Prostate gland (tissue), 2 donors: ENCODE results near the gene PTRH1. TPM values are rescaled to one million over a fixed set of nuclear protein-coding genes. Genes with fewer than 3 reads are reported as not detected.

ENCODE experiments used
- DNase-seq: peaks from one replicate; pipeline ENCODE4 v3.0.0-alpha.2; 2019; ENCODE audit warnings: low spot score
- H3K27ac ChIP-seq, 2 donors: fragments of 200-600 bp; sonication (generic); 2 replicates each; pipeline ENCODE4 v1.5.1; 2017 to 2019
- H3K27me3 ChIP-seq: fragments of 200-600 bp; sonication (generic); replicated peaks from 2 replicates; pipeline ENCODE4 v1.5.1; 2019; ENCODE audit not compliant: insufficient read depth
- H3K36me3 ChIP-seq, 2 donors: fragments of 200-600 bp; sonication (generic); 1 replicate in 1 of 2; 2 replicates in 1 of 2; pipeline versions ENCODE4 v1.5.1 to v1.8.1; 2017 to 2019
- H3K4me1 ChIP-seq: fragments of 200-600 bp; sonication (generic); replicated peaks from 2 replicates; pipeline ENCODE4 v1.5.1; 2019
- H3K4me3 ChIP-seq, 2 donors: fragments of 200-600 bp; sonication (generic); 2 replicates each; pipeline ENCODE4 v1.5.1; 2017 to 2019
- H3K9me3 ChIP-seq: fragments of 200-600 bp; sonication (generic); 2 replicates; pipeline ENCODE4 v1.5.1; 2017
- CTCF ChIP-seq, 4 experiments: fragments of 200-600 bp in 2 of 4; fragments of 450-650 bp in 2 of 4; sonication (generic) in 2 of 4; IDR thresholded peaks; 1 replicate in 3 of 4; 2 replicates in 1 of 4; pipeline ENCODE4 v1.5.1; 2016 to 2019; ENCODE audit warnings: antibody characterized with exemption in 4 of 4, mild to moderate bottlenecking in 2 of 4, moderate library complexity in 2 of 4
- POLR2A ChIP-seq: fragments of 450-650 bp; IDR thresholded peaks from one replicate; pipeline ENCODE4 v1.6.1; 2016; ENCODE audit warnings: antibody characterized with exemption, mild to moderate bottlenecking
- POLR2AphosphoS5 ChIP-seq: sonication (generic); formaldehyde crosslinking; IDR thresholded peaks from one replicate; pipeline ENCODE4 v1.6.1; 2017; ENCODE audit warnings: antibody characterized with exemption
- WGBS: methylation state at CpG from one replicate; pipeline ENCODE4 v1.1.5; 2018; 5-methylcytosine and 5-hydroxymethylcytosine counted together
- intact Hi-C: fragments of 100-400 bp; cut with DNase I; formaldehyde crosslinking; loops from one replicate; pipeline ENCODE4 v1.14.2; 2022
- total RNA-seq, 2 donors: library from RNA; depleted of rRNA; stranded (reverse); fragments of >200 nt; gene quantifications; one replicate each; pipeline ENCODE4 v1.1.0, GENCODE V29; 2016

Gene PTRH1
- total RNA-seq, 2 donors from 2014 or later: 25.4 to 28.6 TPM

- intact Hi-C loops: no loop called here
- 54% methylated on average over 11 of the region's 11 CpGs for WGBS
- Histone ChIP-seq H3K9me3 (no peaks in the 10 kb centered on the region), H3K27me3 (no peaks in the 10 kb centered on the region), H3K4me3 (no peak overlapping the region), H3K36me3 (no peaks in the 10 kb centered on the region), H3K4me1 (no peaks in the 10 kb centered on the region), H3K27ac (no peak overlapping the region)
- DNase-seq: no peak
- TF ChIP-seq POLR2AphosphoS5 (no peak), POLR2A (no peak), CTCF (IDR thresholded peaks at IDR 0.05) (no peak)
Measured at GRCh38 chr9:127721391-127721821, 5.9 kb upstream of the PTRH1 start.

- no peaks in the 10 kb centered on the region for H3K27me3 ChIP-seq
- no peaks in the 10 kb centered on the region for H3K4me1 ChIP-seq
- H3K4me3 ChIP-seq: no peak overlapping the region
- no peak for TF ChIP-seq POLR2AphosphoS5
- TF ChIP-seq CTCF (IDR thresholded peaks at IDR 0.05): no peak
- no peak for TF ChIP-seq POLR2A
- intact Hi-C loops: no loop called here
- no peaks in the 10 kb centered on the region for H3K36me3 ChIP-seq
- no peak for DNase-seq
- H3K27ac ChIP-seq: no peak overlapping the region
- no peaks in the 10 kb centered on the region for H3K9me3 ChIP-seq
Measured at GRCh38 chr9:127720865-127721227, 5.4 kb upstream of the PTRH1 start.

GRCh38 chr9:127720031-127720864 lies 4.8 kb upstream of the PTRH1 start:
- intact Hi-C loops: no loop called here
- H3K27me3 ChIP-seq: no peaks in the 10 kb centered on the region
- H3K4me3 ChIP-seq: no peak overlapping the region
- WGBS: 81% methylated on average over 12 of the region's 12 CpGs
- no peak for DNase-seq
- H3K9me3 ChIP-seq: no peaks in the 10 kb centered on the region
- TF ChIP-seq POLR2A (no peak), POLR2AphosphoS5 (no peak), CTCF (IDR thresholded peaks at IDR 0.05) (no peak)
- H3K4me1 ChIP-seq: no peaks in the 10 kb centered on the region
- no peaks in the 10 kb centered on the region for H3K36me3 ChIP-seq
- no peak overlapping the region for H3K27ac ChIP-seq

GRCh38 chr9:127717766-127718165 lies 2.3 kb upstream of the PTRH1 start:
- H3K9me3 ChIP-seq: no peaks in the 10 kb centered on the region
- no peaks in the 10 kb centered on the region for H3K36me3 ChIP-seq
- H3K27ac ChIP-seq: no peak overlapping the region
- no peaks in the 10 kb centered on the region for H3K27me3 ChIP-seq
- no peak overlapping the region for H3K4me3 ChIP-seq
- no peak for TF ChIP-seq POLR2A
- no peak for TF ChIP-seq POLR2AphosphoS5
- TF ChIP-seq CTCF (IDR thresholded peaks at IDR 0.05): no peak
- WGBS: 72% methylated on average over 5 of the region's 5 CpGs
- DNase-seq: no peak
- intact Hi-C loops: loop anchor here (5.0 kb wide), 1 partner anchor 105 kb away; the partner anchor contains the start of gene STXBP1
- H3K4me1 ChIP-seq: no peaks in the 10 kb centered on the region

GRCh38 chr9:127716412-127716811 lies 949 bp upstream of the PTRH1 start:
- Histone ChIP-seq H3K27ac (peak overlapping the region; percentile 79 to 86), H3K4me3 (peak overlapping the region in 1 of 2 donors; percentile 65)

More at GRCh38 chr9:127716412-127716811, 949 bp upstream of the PTRH1 start:
- no peaks in the 10 kb centered on the region for H3K36me3 ChIP-seq
- no peaks in the 10 kb centered on the region for H3K4me1 ChIP-seq
- intact Hi-C loops: loop anchor here (5.0 kb wide), 1 partner anchor 104 kb away; the partner anchor contains the start of gene STXBP1
- no peaks in the 10 kb centered on the region for H3K9me3 ChIP-seq
- whole genome bisulfite sequencing: 82% methylated on average over 9 of the region's 9 CpGs
- DNase-seq: no peak
- no peaks in the 10 kb centered on the region for H3K27me3 ChIP-seq
- TF ChIP-seq POLR2A (no peak), POLR2AphosphoS5 (no peak), CTCF (IDR thresholded peaks at IDR 0.05) (no peak)
